ENCODE measurements around the gene COQ10A. TPM values are rescaled to one million over a fixed set of nuclear protein-coding genes. Genes with fewer than 3 reads are reported as not detected.

COQ10A gene
- total RNA-seq, 5 donors from 2014 or later (not counting 1 experiment from before 2014, with no cell fraction given): 29.9 to 38.4 (median 31.9) TPM

DNA sequence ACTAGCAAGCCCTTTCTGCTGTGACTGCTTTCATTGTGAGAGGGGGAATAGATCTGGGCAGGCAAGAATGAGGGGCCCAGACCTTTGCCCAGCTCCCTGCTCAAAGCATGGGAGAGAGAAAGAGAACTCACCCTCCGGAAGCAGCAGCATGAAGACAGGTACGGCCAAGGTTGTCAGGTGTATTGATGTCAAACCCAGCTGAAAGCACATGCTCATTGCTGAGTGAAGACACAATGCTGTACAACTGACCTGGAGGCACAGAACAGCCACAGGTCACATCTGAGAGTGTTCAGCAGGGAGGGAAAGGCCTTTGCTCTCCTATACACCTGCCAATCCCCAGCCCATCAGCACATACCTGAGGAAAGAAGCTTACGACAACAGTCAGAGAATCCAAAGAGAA lies 14.1 kb upstream of the COQ10A start:
- H3K9me3 ChIP-seq: no peaks in the 10 kb centered on the region
- no peaks in the 10 kb centered on the region for H3K27me3 Mint-ChIP-seq
- ATAC-seq (replicated peaks in 1 of 4) (no peak), DNase-seq (no peak)
- WGBS (ENCODE audit: insufficient coverage): 94% methylated on average over 2 of the region's 3 CpGs
- no peaks in the 10 kb centered on the region for H3K27me3 ChIP-seq (replicated peaks in 1 of 2; ENCODE audit: control insufficient read depth in 2 of 2, extremely low read depth in 1 of 2, insufficient read depth in 2 of 2, low read length in 1 of 2)
- CTCF ChIA-PET: interaction anchor here in 1 of 2 donors (1.3 kb wide), 1 partner anchor 212 kb away, joined by 3 read pairs; no protein-coding TSS in a partner anchor
- no peaks in the 10 kb centered on the region for H3K9me3 Mint-ChIP-seq
- H3K4me1 Mint-ChIP-seq: peaks cover 12 to 18% (median 16%) of the 10 kb centered on the region in 3 donors
- POLR2A ChIA-PET: no interaction called here
- H3K27ac Mint-ChIP-seq: no peak overlapping the region
- H3K4me3 Mint-ChIP-seq: no peak overlapping the region
- peaks cover 4 to 16% of the 10 kb centered on the region in 2 experiments for H3K4me1 ChIP-seq (ENCODE audit: control insufficient read depth in 1 of 2, extremely low read depth in 1 of 2, insufficient read depth in 2 of 2, low read length in 2 of 2)
- no peak overlapping the region for H3K4me3 ChIP-seq (ENCODE audit: control insufficient read depth in 1 of 2, extremely low read depth in 1 of 2, low read length in 1 of 2)
- H3K36me3 ChIP-seq (ENCODE audit: control insufficient read depth in 2 of 2, extremely low read depth in 1 of 2, insufficient read depth in 1 of 2, low read length in 1 of 2): peaks cover 17 to 77% of the 10 kb centered on the region in 2 donors
- H3K36me3 Mint-ChIP-seq: peaks cover 46% of the 10 kb centered on the region
- H3K27ac ChIP-seq (ENCODE audit: low read length): no peak overlapping the region

DNA sequence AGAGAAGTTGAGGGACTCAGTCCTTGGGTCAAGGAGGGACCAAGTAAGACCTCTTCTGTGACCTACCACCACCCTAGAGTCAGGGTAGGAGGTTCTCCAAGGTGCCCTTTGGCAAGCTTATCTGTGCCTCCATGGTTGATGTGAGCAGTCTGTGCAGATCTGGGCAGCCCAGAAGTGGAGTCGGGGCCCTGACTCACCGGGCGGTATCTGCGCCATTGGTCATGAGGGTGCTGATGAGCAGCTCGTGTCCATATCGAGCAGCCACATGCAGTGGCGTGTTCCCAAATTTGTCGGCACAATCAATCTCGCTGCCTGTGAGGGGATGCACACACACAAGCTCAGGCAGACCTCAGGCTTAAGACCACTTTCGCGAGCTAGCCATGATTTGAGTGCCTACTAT lies 13.7 kb upstream of the COQ10A start:
- Histone ChIP-seq H3K27ac (ENCODE audit: low read length) (no peak overlapping the region), H3K9me3 (no peaks in the 10 kb centered on the region), H3K36me3 (ENCODE audit: control insufficient read depth in 2 of 2, extremely low read depth in 1 of 2, insufficient read depth in 1 of 2, low read length in 1 of 2) (peaks cover 17 to 73% of the 10 kb centered on the region in 2 donors), H3K4me3 (ENCODE audit: control insufficient read depth in 1 of 2, extremely low read depth in 1 of 2, low read length in 1 of 2) (no peak overlapping the region), H3K4me1 (ENCODE audit: control insufficient read depth in 1 of 2, extremely low read depth in 1 of 2, insufficient read depth in 2 of 2, low read length in 2 of 2) (peaks cover 4 to 17% of the 10 kb centered on the region in 2 experiments), H3K27me3 (replicated peaks in 1 of 2; ENCODE audit: control insufficient read depth in 2 of 2, extremely low read depth in 1 of 2, insufficient read depth in 2 of 2, low read length in 1 of 2) (no peaks in the 10 kb centered on the region)
- POLR2A ChIA-PET: no interaction called here
- Mint-ChIP-seq H3K27ac (no peak overlapping the region), H3K27me3 (no peaks in the 10 kb centered on the region), H3K36me3 (peaks cover 44% of the 10 kb centered on the region), H3K4me1 (peaks cover 12 to 18% (median 16%) of the 10 kb centered on the region in 3 donors), H3K4me3 (no peak overlapping the region), H3K9me3 (no peaks in the 10 kb centered on the region)
- DNase-seq (no peak), ATAC-seq (replicated peaks in 1 of 4) (no peak)
- CTCF ChIA-PET: interaction anchor here in 1 of 2 donors (1.3 kb wide), 1 partner anchor 211 kb away, joined by 3 read pairs; no protein-coding TSS in a partner anchor
- WGBS (ENCODE audit: insufficient coverage): 97% methylated on average over 9 of the region's 11 CpGs

DNA sequence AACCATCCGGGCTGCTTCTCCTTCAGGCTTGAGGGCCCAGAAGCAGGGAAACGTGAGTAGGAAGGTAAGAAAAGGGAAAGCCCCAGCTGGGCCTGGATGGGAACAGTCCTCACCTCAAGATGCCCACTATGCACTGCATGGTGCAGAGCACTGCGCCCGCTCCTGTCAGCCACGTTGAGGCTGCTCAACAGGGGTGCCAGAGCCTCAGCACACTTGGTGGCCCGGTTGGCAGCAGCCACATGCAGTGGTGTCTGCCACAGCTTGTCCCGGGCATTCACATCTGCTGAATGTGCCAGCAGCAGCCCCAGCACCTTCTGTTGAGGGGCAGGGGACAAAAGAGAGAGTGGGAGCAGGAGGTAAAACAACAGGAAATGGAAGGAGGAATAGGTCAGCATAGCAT lies 11.1 kb upstream of the COQ10A start:
- no peaks in the 10 kb centered on the region for H3K27me3 Mint-ChIP-seq
- ATAC-seq (replicated peaks in 1 of 4) (no peak), DNase-seq (no peak)
- ChIA-PET CTCF (interaction anchor here (0.6 to 1.0 kb wide), 2 partner anchors 10 to 115 kb away, joined by 3 to 6 read pairs; no protein-coding TSS in a partner anchor), POLR2A (no interaction called here)
- peak overlapping the region in 1 of 2 donors; percentile 70 for H3K27ac Mint-ChIP-seq
- H3K36me3 Mint-ChIP-seq: peaks cover 40% of the 10 kb centered on the region
- no peaks in the 10 kb centered on the region for H3K9me3 Mint-ChIP-seq
- H3K4me3 ChIP-seq (ENCODE audit: control insufficient read depth in 1 of 2, extremely low read depth in 1 of 2, low read length in 1 of 2): no peak overlapping the region
- no peaks in the 10 kb centered on the region for H3K27me3 ChIP-seq (replicated peaks in 1 of 2; ENCODE audit: control insufficient read depth in 2 of 2, extremely low read depth in 1 of 2, insufficient read depth in 2 of 2, low read length in 1 of 2)
- peaks cover 7 to 27% of the 10 kb centered on the region in 2 experiments for H3K4me1 ChIP-seq (ENCODE audit: control insufficient read depth in 1 of 2, extremely low read depth in 1 of 2, insufficient read depth in 2 of 2, low read length in 2 of 2)
- peaks cover 20 to 24% (median 23%) of the 10 kb centered on the region in 3 donors for H3K4me1 Mint-ChIP-seq
- 100% methylated on average over 5 of the region's 7 CpGs for WGBS (ENCODE audit: insufficient coverage)
- H3K9me3 ChIP-seq: no peaks in the 10 kb centered on the region
- H3K27ac ChIP-seq (ENCODE audit: low read length): no peak overlapping the region
- peaks cover 13 to 50% of the 10 kb centered on the region in 2 donors for H3K36me3 ChIP-seq (ENCODE audit: control insufficient read depth in 2 of 2, extremely low read depth in 1 of 2, insufficient read depth in 1 of 2, low read length in 1 of 2)
- H3K4me3 Mint-ChIP-seq: peak overlapping the region in 1 of 3 donors; percentile 3

DNA sequence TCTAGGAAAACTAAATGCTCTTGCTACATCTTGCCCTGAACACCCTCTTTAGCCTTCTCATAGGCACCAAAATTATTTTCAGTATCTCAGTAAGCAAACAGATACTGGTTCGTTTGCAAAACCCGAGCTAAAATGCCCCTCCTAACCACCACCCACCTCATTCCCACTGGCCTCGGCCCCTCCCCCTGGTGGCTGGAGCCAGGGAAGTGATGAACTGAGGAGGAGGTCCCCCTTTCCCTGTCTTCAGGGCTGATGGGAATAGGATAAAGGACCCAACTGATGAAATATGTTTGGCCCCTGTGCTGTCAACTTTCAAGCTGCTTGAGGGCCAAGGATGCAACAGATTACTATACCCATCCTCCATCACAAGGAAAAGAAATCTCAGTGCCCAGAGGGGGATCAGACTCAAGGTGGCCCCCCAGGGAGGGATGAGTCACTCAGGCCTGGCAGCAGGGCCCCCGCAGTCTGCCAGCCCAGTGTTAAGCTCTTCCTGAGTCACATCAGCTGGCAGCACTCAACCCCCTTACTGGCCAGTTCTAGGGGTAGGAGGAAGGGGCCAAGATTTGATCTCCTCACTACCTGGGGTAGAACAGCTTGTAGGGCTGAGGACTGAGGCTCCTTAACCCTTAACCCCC lies 10.3 kb upstream of the COQ10A start:
- Histone ChIP-seq H3K36me3 (ENCODE audit: control insufficient read depth in 2 of 2, extremely low read depth in 1 of 2, insufficient read depth in 1 of 2, low read length in 1 of 2) (peaks cover 13 to 46% of the 10 kb centered on the region in 2 donors), H3K4me3 (ENCODE audit: control insufficient read depth in 1 of 2, extremely low read depth in 1 of 2, low read length in 1 of 2) (no peak overlapping the region), H3K27me3 (replicated peaks in 1 of 2; ENCODE audit: control insufficient read depth in 2 of 2, extremely low read depth in 1 of 2, insufficient read depth in 2 of 2, low read length in 1 of 2) (no peaks in the 10 kb centered on the region), H3K4me1 (ENCODE audit: control insufficient read depth in 1 of 2, extremely low read depth in 1 of 2, insufficient read depth in 2 of 2, low read length in 2 of 2) (peaks cover 7 to 27% of the 10 kb centered on the region in 2 experiments), H3K27ac (ENCODE audit: low read length) (no peak overlapping the region), H3K9me3 (no peaks in the 10 kb centered on the region)
- Mint-ChIP-seq H3K36me3 (peaks cover 40% of the 10 kb centered on the region), H3K9me3 (no peaks in the 10 kb centered on the region), H3K27me3 (no peaks in the 10 kb centered on the region), H3K4me1 (peaks cover 20 to 24% (median 23%) of the 10 kb centered on the region in 3 donors), H3K27ac (peak overlapping the region; percentile 23 to 74), H3K4me3 (peak overlapping the region; percentile 80 to 90 (median 83))
- ATAC-seq (replicated peaks in 1 of 4): no peak
- DNase-seq: no peak
- CTCF ChIA-PET: interaction anchor here (0.5 to 1.8 kb wide), 7 partner anchors 11 to 247 kb away, joined by 3 to 7 read pairs (median 3); partner anchors contain the start of gene SMARCC2 (in 1 of the 2)
- POLR2A ChIA-PET: interaction anchor here in 1 of 2 donors (0.6 to 1.1 kb wide), 2 partner anchors 11 to 23 kb away, joined by 3 to 8 read pairs; no protein-coding TSS in a partner anchor
- WGBS (ENCODE audit: insufficient coverage): 100% methylated on average over 1 of the region's 4 CpGs

GRCh38 chr12:56257071-56257470 lies 9.7 kb upstream of the COQ10A start:
- Histone ChIP-seq H3K4me3 (ENCODE audit: control insufficient read depth in 1 of 2, extremely low read depth in 1 of 2, low read length in 1 of 2) (peak overlapping the region; percentile 62 to 82), H3K27ac (ENCODE audit: low read length) (no peak overlapping the region), H3K27me3 (replicated peaks in 1 of 2; ENCODE audit: control insufficient read depth in 2 of 2, extremely low read depth in 1 of 2, insufficient read depth in 2 of 2, low read length in 1 of 2) (no peaks in the 10 kb centered on the region), H3K36me3 (ENCODE audit: control insufficient read depth in 2 of 2, extremely low read depth in 1 of 2, insufficient read depth in 1 of 2, low read length in 1 of 2) (peaks cover 13 to 40% of the 10 kb centered on the region in 2 donors), H3K4me1 (ENCODE audit: control insufficient read depth in 1 of 2, extremely low read depth in 1 of 2, insufficient read depth in 2 of 2, low read length in 2 of 2) (peaks cover 7 to 27% of the 10 kb centered on the region in 2 experiments), H3K9me3 (no peaks in the 10 kb centered on the region)
- no peaks in the 10 kb centered on the region for H3K27me3 Mint-ChIP-seq
- H3K9me3 Mint-ChIP-seq: no peaks in the 10 kb centered on the region
- POLR2A ChIA-PET: interaction anchor here (0.6 to 1.1 kb wide), 3 partner anchors 11 to 114 kb away, joined by 3 to 8 read pairs (median 3); no protein-coding TSS in a partner anchor
- H3K36me3 Mint-ChIP-seq: peaks cover 35% of the 10 kb centered on the region
- peak overlapping the region; percentile 23 to 74 for H3K27ac Mint-ChIP-seq
- 83% methylated on average over 1 of the region's 8 CpGs for WGBS (ENCODE audit: insufficient coverage)
- ATAC-seq (replicated peaks in 1 of 4) (no peak), DNase-seq (no peak)
- H3K4me1 Mint-ChIP-seq: peaks cover 20 to 25% (median 24%) of the 10 kb centered on the region in 3 donors
- CTCF ChIA-PET: interaction anchor here (0.5 to 1.8 kb wide), 5 partner anchors 64 to 246 kb away, joined by 3 to 7 read pairs (median 3); partner anchors contain the start of gene SMARCC2 (in 1 of the 2)
- H3K4me3 Mint-ChIP-seq: peak overlapping the region; percentile 80 to 90 (median 83)

DNA sequence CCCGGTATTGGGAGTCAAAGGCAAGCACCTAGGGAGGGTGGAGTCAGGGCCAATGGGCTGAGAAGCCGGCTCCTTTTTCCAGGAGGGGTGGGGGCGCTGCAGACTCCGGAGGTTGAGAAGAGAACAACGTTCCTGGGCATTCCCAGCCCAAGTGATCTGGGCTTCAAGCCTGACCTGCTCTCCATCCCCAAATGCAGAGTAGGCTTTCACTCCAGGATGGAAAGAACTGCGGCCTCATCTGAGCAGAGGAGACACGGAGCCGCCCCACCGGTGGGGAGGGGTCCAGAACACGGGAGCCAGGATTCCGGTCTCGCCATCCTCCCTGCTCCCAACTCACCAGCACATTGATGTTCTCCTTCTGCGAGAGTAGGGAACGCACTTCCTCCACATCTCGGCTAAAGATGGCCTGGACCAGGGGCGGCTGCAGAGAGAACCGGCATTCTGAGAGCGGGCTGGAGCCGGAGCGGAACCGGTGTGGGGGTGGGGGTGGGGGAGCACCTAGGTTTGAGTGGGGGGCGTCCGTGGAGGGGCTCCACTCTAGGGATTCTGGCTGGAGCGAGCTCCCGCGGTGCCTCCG lies 9.2 kb upstream of the COQ10A start:
- 0% methylated on average over 12 of the region's 27 CpGs for WGBS (ENCODE audit: insufficient coverage)
- Histone ChIP-seq H3K27me3 (replicated peaks in 1 of 2; ENCODE audit: control insufficient read depth in 2 of 2, extremely low read depth in 1 of 2, insufficient read depth in 2 of 2, low read length in 1 of 2) (no peaks in the 10 kb centered on the region), H3K4me1 (ENCODE audit: control insufficient read depth in 1 of 2, extremely low read depth in 1 of 2, insufficient read depth in 2 of 2, low read length in 2 of 2) (peaks cover 7 to 27% of the 10 kb centered on the region in 2 experiments), H3K36me3 (ENCODE audit: control insufficient read depth in 2 of 2, extremely low read depth in 1 of 2, insufficient read depth in 1 of 2, low read length in 1 of 2) (peaks cover 13 to 35% of the 10 kb centered on the region in 2 donors), H3K4me3 (ENCODE audit: control insufficient read depth in 1 of 2, extremely low read depth in 1 of 2, low read length in 1 of 2) (peak overlapping the region; percentile 62 to 82), H3K9me3 (no peaks in the 10 kb centered on the region), H3K27ac (ENCODE audit: low read length) (no peak overlapping the region)
- H3K9me3 Mint-ChIP-seq: no peaks in the 10 kb centered on the region
- ChIA-PET POLR2A (interaction anchor here (0.6 to 1.1 kb wide), 3 partner anchors 9 to 114 kb away, joined by 3 read pairs; partner anchors contain the start of gene COQ10A (in 1 of the 2)), CTCF (interaction anchor here (0.7 to 1.8 kb wide), 11 partner anchors 9 to 284 kb away, joined by 3 to 10 read pairs (median 4); partner anchors contain the start of genes COQ10A (in 1 of the 2), CS (in 1 of the 2), RNF41 (in 1 of the 2) and SMARCC2 (in 1 of the 2))
- peaks cover 30% of the 10 kb centered on the region for H3K36me3 Mint-ChIP-seq
- H3K4me3 Mint-ChIP-seq: peak overlapping the region; percentile 80 to 90 (median 83)
- no peaks in the 10 kb centered on the region for H3K27me3 Mint-ChIP-seq
- ATAC-seq (replicated peaks in 1 of 4) (peak in 1 of 4 experiments; percentile 27), DNase-seq (no peak)
- peaks cover 20 to 25% (median 24%) of the 10 kb centered on the region in 3 donors for H3K4me1 Mint-ChIP-seq
- peak overlapping the region; percentile 55 to 74 for H3K27ac Mint-ChIP-seq
